ENCODE data around the gene NKD2.

DNA sequence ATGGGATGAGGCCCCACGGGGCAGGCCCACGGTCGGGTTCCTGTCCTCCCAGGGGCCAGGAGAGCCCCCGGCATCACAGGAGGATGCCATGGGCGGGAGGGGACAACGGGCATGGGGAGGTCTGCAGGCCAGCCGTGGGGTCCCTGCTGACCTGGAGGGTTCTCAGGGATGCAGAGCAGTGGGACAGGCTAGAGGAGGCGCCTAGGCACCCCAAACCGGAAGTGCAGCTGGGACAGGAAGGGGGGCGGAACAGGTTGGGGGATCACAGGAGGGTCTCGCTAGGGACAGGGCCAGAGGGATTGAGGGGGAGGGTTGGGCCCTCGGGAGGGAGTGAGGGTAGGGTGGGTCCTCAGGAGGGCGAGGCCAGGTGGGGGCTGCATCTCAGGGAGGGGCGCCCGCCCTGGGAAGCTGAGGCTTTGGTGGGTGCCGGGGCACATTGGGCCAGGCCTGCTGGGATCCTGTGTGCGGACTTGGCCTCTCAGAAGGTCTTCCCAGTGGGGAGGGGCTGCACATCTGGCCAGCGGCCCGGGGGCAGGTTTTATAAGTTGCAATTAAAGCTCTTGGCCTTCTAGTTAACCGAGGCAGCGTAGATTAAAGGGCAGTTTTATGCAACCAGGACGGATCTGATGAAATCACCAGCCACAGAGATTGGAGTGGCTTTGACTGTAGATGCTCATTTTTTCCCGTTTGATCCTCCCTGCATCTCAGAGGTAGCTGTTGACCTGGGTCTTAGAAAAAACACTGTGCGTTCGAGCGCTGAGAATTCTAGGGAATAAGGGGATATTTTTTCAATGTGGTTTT, 20.1 kb downstream of the NKD2 start:
- no peak for TF ChIP-seq EZH2phosphoT487 (IDR thresholded peaks at IDR 0.05; ENCODE audit: insufficient read depth, low read depth)
- no peak for TF ChIP-seq EZH2 (IDR thresholded peaks at IDR 0.05; ENCODE audit: insufficient read depth, poor library complexity, severe bottlenecking)
